Measurements from ENCODE around the gene DOCK2.

The DOCK2 gene

DNA sequence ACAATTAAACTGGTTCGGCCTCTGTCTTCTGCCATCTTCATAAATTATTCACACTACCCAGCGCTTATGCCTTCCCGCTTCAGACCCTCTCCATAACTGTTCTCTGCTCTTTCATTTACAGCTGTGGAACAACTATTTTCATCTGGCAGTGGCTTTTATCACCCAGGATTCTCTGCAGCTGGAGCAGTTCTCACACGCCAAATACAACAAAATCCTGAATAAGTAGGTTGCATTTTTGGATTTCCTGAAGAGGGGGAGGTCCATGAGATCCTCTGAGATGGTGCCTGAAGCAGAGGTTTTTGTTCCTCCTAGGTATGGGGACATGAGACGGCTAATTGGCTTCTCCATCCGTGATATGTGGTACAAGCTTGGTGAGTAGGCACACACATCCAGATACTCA is 371.3 kb downstream of the DOCK2 start:
- no peak for DNase-seq

GRCh38 chr5:170010595-170010994 is 373.5 kb downstream of the DOCK2 start:
- DNase-seq = no peak

DNA sequence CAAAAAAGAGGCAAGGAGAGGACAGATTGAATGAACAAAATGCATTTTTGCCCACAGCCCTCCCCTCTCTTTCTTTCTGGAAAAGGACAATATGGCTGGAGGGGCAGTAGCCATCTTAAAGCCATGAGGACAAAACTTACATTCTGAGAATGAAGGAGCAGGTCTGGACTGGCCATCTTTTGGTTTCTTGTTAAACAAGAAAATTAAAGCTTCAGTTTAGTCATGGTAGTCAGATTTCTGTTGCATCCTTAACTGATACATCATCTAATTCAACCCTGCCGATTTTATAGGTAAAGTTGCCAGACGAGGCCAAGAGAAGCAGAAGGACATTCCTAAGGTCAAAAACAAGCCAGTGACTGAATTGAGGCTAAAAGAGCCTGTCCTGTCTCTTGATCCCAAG is 374.7 kb downstream of the DOCK2 start:
- DNase-seq = no peak

GRCh38 chr5:170012622-170013021 is 375.5 kb downstream of the DOCK2 start:
- DNase-seq = no peak

GRCh38 chr5:170020423-170020822 is 383.3 kb downstream of the DOCK2 start:
- no peak for DNase-seq

- DNase-seq = no peak
These were observed 384.4 kb downstream of the DOCK2 start for GRCh38 chr5:170021506-170021905.

- no peak for DNase-seq
These were observed 388.8 kb downstream of the DOCK2 start for GRCh38 chr5:170025853-170026252.

DNA sequence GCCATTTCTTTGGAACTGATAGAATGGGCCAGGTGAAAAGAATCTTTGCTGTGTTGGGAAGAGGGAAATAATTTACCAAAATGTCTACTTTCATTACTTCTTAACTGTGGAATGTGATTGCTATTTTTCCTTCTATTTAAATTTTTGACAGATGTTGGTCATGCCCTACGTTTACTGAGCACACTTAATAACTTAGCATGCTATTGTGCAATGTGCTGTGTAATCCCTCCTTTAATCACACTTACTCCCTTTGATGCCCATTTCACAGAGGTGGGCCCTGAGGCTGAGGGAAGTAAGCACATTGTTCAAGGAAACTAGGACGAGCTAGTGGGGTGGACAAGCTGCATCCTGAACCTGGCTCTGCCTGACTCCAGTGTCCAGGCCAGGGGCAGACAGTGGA is 391.0 kb downstream of the DOCK2 start:
- DNase-seq = no peak

DNA sequence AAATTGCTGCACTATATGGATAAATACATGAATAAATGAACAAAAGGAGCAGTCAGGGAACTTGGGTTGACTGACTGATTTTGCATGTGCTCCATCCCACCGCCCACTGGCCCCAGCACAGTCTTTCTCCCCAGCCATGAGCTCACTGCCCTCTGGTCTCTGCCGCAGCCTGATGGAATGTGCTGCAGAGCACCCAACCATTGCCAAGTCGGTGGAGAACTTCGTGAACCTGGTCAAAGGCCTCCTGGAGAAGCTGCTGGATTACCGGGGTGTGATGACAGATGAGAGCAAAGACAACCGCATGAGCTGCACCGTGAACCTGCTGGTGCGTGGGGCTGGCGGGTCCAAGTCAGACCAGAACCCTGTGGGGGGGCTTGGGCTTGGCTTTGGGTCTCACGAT is 397.2 kb downstream of the DOCK2 start:
- DNase-seq = no peak

- DNase-seq = no peak
These were observed 401.2 kb downstream of the DOCK2 start for GRCh38 chr5:170038241-170038640.

GRCh38 chr5:170039830-170040229 is 402.8 kb downstream of the DOCK2 start:
- no peak for DNase-seq

DNA sequence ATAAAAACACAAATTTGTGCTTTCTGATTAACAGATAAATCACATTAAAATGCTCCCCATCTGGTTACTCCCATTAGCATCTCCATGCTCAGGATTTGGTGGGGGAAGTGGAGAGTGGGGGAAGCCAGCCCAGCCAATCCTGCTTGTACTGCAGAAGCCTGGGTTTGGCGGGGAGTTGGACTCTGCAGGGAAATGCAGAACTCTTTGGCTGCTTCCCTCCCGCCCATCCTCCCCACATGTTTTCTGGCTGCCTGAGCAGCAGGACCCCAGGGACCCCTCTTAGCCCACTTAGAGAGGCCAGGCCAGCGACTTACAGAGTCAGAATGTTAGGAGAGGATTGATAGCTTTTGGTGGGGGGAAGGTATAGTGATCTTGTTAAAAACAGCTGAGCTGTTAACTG is 409.2 kb downstream of the DOCK2 start:
- no peak for DNase-seq

- DNase-seq = no peak
These were observed 412.6 kb downstream of the DOCK2 start for GRCh38 chr5:170049713-170050112.

- DNase-seq = no peak
These were observed 416.8 kb downstream of the DOCK2 start for GRCh38 chr5:170053896-170054295.

DNA sequence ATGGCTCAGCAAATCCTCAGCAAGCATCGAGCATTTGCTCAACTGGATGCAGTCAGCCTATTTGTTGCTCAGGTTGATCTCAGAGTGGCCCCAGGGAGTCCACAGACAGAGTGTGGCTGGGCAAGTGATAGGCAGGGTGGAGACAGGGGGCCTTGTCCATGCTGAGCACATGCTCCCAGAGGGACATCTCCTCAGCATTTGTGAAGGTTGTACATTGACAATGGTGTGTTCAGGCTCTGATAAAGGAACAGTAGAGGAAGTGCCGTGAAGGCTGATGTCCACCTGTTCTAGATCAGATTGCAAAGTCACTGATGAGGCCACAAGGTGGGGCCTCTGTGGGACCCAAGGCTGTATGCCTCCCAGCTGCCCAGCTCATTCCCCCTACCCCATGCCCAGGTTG is 418.5 kb downstream of the DOCK2 start:
- DNase-seq = no peak

DNA sequence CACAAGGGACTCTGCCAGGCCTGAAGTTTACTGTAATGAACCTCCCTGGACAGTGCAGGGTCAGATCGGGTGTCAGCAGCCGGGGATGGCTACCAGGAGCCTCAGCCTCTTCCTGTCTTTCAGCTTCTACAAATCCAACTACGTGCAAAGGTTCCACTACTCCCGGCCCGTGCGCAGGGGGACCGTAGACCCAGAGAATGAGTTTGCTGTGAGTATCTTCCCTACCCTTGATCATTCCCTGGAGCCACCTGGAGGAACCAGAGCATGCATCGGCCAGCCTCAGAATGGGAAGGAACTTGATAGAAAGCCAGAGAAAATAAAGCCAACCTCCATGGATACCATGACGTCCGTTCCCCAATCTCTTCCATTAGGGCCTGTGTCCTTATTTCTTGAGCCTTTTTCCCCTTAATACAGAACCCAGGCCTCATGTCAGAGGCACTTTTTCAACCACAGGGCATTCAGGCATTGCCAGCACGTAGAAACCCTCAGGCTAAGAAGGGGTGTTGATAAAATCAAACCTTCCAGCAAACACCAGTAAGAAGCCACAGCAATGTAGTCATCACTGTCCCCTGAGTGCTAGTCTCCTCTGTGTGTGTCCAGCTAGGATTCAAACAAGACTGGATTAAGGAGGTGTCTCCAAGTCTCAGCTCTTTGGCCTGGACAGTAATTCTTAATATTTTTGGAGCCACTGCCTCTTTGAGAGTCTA is 419.6 kb downstream of the DOCK2 start:
- DNase-seq = no peak

- DNase-seq = no peak
These were observed 420.2 kb downstream of the DOCK2 start for GRCh38 chr5:170057311-170057710.

DNA sequence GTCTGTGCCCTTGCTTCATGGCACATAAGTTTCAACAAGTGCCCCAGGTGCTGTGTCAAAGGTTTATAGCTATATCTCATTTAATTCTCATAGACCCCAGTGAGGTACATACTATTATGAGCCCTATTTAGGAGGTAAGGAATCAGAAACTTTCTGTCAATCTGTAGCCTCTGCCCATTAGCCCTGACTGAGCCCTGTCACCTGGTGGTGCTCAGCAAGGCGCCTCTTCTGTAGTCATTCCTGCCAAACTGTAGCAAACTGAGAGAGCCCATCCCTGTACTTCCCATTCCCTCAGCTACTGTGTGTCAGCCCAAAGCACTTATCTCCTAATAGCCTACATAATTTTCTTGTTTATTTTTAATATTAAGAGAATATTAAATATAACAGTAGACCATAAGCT is 422.1 kb downstream of the DOCK2 start:
- no peak for DNase-seq

DNA sequence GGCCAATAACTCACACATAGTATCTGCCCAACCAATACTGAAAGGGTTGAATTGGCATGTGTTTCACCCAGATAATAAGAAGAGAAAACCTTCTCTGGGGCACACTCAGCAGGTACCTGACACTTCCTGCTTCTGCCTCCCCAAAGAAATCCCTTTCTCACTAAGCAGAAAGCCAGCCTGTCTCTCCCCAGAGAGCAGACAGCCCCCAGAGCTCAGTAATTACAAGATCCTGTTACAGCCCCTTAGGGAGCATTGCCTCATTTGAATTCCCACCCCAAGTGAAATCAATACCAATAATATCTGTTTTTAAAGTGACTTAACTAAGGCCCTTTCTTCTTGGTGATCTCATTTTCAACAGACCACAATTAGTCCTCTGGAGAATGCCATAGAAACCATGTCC is 430.1 kb downstream of the DOCK2 start:
- DNase-seq = no peak

- no peak for DNase-seq
These were observed 430.6 kb downstream of the DOCK2 start for GRCh38 chr5:170067574-170068170.

GRCh38 chr5:170069512-170069911 is 432.4 kb downstream of the DOCK2 start:
- no peak for DNase-seq

DNA sequence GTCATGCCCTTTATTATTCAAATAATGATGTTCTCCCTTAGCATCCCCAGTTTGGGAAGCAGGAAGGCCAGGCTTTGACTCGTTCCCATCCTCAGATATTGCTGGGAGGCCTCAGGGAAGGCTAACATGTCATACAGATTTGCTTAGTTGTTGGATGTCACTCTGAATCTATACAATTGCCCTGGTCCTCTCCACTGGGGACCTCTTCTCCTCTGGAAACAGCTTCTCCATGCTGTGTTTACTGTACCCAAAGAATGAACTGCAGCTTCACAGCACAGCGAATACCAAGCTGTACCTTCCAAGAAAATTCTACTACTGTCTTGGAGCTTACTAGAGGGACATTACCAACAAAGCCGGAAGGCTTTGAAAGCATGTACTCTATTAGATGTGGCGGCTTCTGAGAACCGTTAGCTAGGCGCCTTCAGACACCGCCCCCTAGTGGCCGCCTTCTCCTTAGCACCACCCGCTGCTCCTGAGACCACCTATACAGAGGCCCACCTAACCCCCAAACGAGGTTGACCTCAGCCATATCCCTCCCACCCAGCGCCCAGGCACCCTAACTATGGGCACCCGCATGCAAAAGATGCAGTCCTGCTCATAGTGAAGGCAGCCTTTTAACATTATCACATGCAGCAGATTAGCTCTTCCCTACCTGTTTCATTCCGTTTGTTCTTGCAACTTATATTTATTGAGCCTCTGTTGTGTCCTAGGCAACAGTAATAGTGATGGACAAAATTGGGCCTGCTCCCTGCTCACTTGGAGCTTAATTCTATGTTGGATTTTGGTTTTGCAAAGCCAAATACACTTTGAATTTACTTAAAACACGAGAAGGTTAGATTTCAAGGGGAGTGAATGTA is 433.7 kb downstream of the DOCK2 start:
- DNase-seq = no peak

- no peak for DNase-seq
These were observed 434.7 kb downstream of the DOCK2 start for GRCh38 chr5:170071748-170072147.

DNA sequence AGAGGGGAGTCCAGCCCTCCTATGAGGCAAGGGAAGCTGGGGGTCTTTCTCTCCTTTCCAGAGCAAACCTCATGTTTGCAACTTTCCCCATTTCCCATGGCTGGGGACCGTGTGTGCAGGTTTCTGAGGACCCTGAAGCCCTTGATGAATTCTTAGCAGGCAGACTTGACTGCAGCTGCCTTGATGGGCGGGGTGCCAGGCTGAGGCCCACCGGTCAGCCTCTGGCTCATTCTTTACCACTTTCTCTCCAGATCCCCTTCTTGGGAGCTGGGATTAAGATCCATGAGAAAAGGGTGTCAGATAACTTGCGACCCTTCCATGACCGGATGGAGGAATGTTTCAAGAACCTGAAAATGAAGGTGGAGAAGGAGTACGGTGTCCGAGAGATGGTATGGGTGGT is 438.6 kb downstream of the DOCK2 start:
- DNase-seq = no peak

Measured in NCI-H1417 treated with DMSO at 0.1 percent for 48 hours (cell line).